HL-60/S4 treated with retinoic acid at 250 ng/mL for 4 days and 3 days (cell line): ENCODE results near the gene STX11.

ENCODE experiments used
- in situ Hi-C: fragments of 300-500 bp; cut with MboI; formaldehyde crosslinking; loops from 2 replicates; pipeline ENCODE4 v1.7.0; 2022; ENCODE audit warnings: low sequenced_read_pairs

STX11 gene

GRCh38 chr6:144140867-144141266, 9.4 kb upstream of the STX11 start:
- in situ Hi-C loops = no loop called here

GRCh38 chr6:144141470-144141869, 8.8 kb upstream of the STX11 start:
- in situ Hi-C loops = no loop called here

- in situ Hi-C loops = no loop called here
These were observed 7.2 kb upstream of the STX11 start for GRCh38 chr6:144143106-144143505.

GRCh38 chr6:144143878-144144277, 6.4 kb upstream of the STX11 start:
- in situ Hi-C loops = no loop called here

GRCh38 chr6:144144996-144145395, 5.3 kb upstream of the STX11 start:
- in situ Hi-C loops = no loop called here

GRCh38 chr6:144145541-144145940, 4.8 kb upstream of the STX11 start:
- in situ Hi-C loops = no loop called here

GRCh38 chr6:144148886-144149285, 1.4 kb upstream of the STX11 start:
- in situ Hi-C loops = no loop called here

GRCh38 chr6:144149558-144149893, 791 bp upstream of the STX11 start:
- in situ Hi-C loops = no loop called here

- in situ Hi-C loops = no loop called here
These were observed 667 bp downstream of the STX11 start for GRCh38 chr6:144150710-144151657.

- in situ Hi-C loops = no loop called here
These were observed 2.1 kb downstream of the STX11 start for GRCh38 chr6:144152334-144152900.

GRCh38 chr6:144153260-144153659, 2.9 kb downstream of the STX11 start:
- in situ Hi-C loops = no loop called here

GRCh38 chr6:144153971-144154370, 3.7 kb downstream of the STX11 start:
- in situ Hi-C loops = no loop called here

GRCh38 chr6:144155529-144155928, 5.2 kb downstream of the STX11 start:
- in situ Hi-C loops = no loop called here

- in situ Hi-C loops = no loop called here
These were observed 6.0 kb downstream of the STX11 start for GRCh38 chr6:144156338-144156737.

GRCh38 chr6:144156991-144157390, 6.7 kb downstream of the STX11 start:
- in situ Hi-C loops = no loop called here

GRCh38 chr6:144158133-144158532, 7.8 kb downstream of the STX11 start:
- in situ Hi-C loops = no loop called here

- in situ Hi-C loops = no loop called here
These were observed 8.9 kb downstream of the STX11 start for GRCh38 chr6:144159223-144159622.

- in situ Hi-C loops = no loop called here
These were observed 9.4 kb downstream of the STX11 start for GRCh38 chr6:144159742-144160141.

GRCh38 chr6:144160431-144161005, 10.2 kb downstream of the STX11 start:
- in situ Hi-C loops = no loop called here

- in situ Hi-C loops = no loop called here
These were observed 11.7 kb downstream of the STX11 start for GRCh38 chr6:144161975-144162374.

GRCh38 chr6:144162977-144163376, 12.7 kb downstream of the STX11 start:
- in situ Hi-C loops = no loop called here

GRCh38 chr6:144165784-144166183, 15.5 kb downstream of the STX11 start:
- in situ Hi-C loops = no loop called here
